Stomach smooth muscle (tissue), 2 donors: ENCODE measurements around the gene OLA1.

Experiments used
- H3K27ac ChIP-seq: one replicate; pipeline ENCODE4 v1.7.0; 2013; ENCODE audit warnings: mild to moderate bottlenecking, low read length, inconsistent platforms
- H3K27me3 ChIP-seq, 2 donors: one replicate each; pipeline ENCODE4 v1.7.0; 2013; ENCODE audit warnings: low read length in 2 of 2; ENCODE audit not compliant: insufficient read depth in 2 of 2, control insufficient read depth in 1 of 2
- H3K36me3 ChIP-seq, 2 donors: one replicate each; pipeline ENCODE4 v1.7.0; 2013; ENCODE audit warnings: low read length in 2 of 2; ENCODE audit not compliant: control insufficient read depth in 2 of 2, insufficient read depth in 2 of 2
- H3K4me1 ChIP-seq: one replicate; pipeline ENCODE4 v1.7.0; 2013; ENCODE audit warnings: low read length; ENCODE audit not compliant: control insufficient read depth, insufficient read depth
- H3K4me3 ChIP-seq, 2 donors: one replicate each; pipeline ENCODE4 v1.7.0; 2013; ENCODE audit warnings: low read length in 2 of 2
- H3K9ac ChIP-seq, 2 donors: one replicate each; pipeline ENCODE4 v1.7.0; 2013; ENCODE audit warnings: low read length in 2 of 2, mild to moderate bottlenecking in 1 of 2
- H3K9me3 ChIP-seq, 2 donors: one replicate each; pipeline ENCODE4 v1.7.0; 2013; ENCODE audit warnings: low read length in 2 of 2; ENCODE audit not compliant: control insufficient read depth in 2 of 2
- donor health status: healthy.
- donor health status: Pancreatic carcinoma.

OLA1 gene

GRCh38 chr2:174122185-174122584 is 126.1 kb downstream of the OLA1 start:
- no peak overlapping the region for H3K4me3 ChIP-seq
- no peaks in the 10 kb centered on the region for H3K4me1 ChIP-seq
- H3K9ac ChIP-seq = no peak overlapping the region
- H3K27me3 ChIP-seq = no peaks in the 10 kb centered on the region
- H3K36me3 ChIP-seq = no peaks in the 10 kb centered on the region
- H3K27ac ChIP-seq = no peak overlapping the region
- H3K9me3 ChIP-seq = no peaks in the 10 kb centered on the region

- H3K27ac ChIP-seq = no peak overlapping the region
- no peak overlapping the region for H3K4me3 ChIP-seq
- no peaks in the 10 kb centered on the region for H3K27me3 ChIP-seq
- no peaks in the 10 kb centered on the region for H3K36me3 ChIP-seq
- H3K4me1 ChIP-seq = no peaks in the 10 kb centered on the region
- H3K9me3 ChIP-seq = no peaks in the 10 kb centered on the region
- no peak overlapping the region for H3K9ac ChIP-seq
These were observed 126.7 kb downstream of the OLA1 start for GRCh38 chr2:174121612-174122011.

GRCh38 chr2:174121175-174121574 is 127.2 kb downstream of the OLA1 start:
- H3K36me3 ChIP-seq = no peaks in the 10 kb centered on the region

DNA sequence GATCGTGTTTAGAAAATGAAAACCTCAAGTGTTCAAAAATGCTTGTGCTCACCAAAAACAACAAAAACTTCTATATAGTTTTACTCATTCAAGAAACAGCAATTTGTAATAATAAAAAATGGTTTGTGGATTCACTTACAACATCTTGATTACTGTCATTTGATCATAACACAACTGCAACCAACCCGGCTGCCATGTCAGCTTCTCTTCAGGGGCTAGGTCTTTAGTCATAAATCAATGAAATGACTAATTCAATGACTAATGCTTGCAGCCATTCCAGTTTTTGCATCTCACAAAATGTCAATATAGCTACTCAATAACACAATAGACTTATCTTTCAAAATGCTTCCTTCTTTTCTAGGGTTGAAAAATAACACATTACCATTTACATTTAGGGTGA is 128.0 kb downstream of the OLA1 start:
- Histone ChIP-seq H3K9me3 (no peaks in the 10 kb centered on the region), H3K27me3 (no peaks in the 10 kb centered on the region), H3K9ac (no peak overlapping the region), H3K4me3 (no peak overlapping the region), H3K27ac (no peak overlapping the region), H3K36me3 (no peaks in the 10 kb centered on the region), H3K4me1 (no peaks in the 10 kb centered on the region)

More at GRCh38 chr2:174121175-174121574, 127.2 kb downstream of the OLA1 start:
- Histone ChIP-seq H3K4me3 (no peak overlapping the region), H3K27ac (no peak overlapping the region), H3K9ac (no peak overlapping the region), H3K27me3 (no peaks in the 10 kb centered on the region), H3K9me3 (no peaks in the 10 kb centered on the region), H3K4me1 (no peaks in the 10 kb centered on the region)

DNA sequence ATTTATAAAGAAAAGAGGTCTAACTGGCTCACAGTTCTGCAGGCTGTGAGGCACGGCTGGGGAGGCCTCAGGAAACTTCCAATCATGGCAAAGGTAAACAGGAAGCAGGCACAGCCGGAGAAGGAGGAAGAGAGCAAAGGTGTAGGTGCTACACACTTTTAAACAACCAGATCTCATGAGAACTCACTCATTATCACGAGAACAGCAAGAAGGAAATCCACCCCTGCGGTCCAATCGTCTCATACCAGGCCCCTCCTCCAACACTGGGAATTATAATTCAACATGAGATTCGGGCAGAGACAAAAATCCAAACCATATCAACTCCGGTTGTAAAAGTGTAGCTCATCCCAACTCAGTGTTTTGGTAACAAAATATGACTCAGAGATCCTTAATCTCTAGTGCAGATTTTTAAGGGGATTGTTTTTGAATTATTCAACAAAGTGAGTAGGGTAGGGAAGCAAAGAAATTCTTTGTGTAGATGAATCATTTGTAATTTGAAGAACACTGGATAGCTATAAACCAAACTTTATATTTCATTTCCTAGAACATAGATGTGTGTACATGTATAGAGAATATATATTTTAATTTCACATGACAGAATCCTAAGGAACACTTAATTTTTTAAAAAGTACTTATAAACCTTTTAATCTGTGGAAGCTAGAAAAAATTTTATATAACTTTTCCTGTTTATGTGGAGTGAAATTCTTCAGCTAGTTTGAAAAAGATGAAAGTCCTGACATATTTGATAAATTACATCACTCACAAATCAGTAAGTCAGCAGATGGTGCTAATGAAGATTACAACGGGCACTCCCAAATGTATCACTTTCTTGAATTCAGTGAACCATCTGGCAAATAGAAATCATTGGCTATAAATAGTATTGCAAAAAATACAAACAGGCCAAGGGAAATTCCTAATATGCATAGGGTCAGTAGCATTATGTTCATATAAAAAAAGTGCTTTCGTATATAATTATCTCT is 130.1 kb downstream of the OLA1 start:
- Histone ChIP-seq H3K4me1 (no peaks in the 10 kb centered on the region), H3K9me3 (no peaks in the 10 kb centered on the region), H3K9ac (no peak overlapping the region), H3K27ac (no peak overlapping the region), H3K4me3 (no peak overlapping the region), H3K36me3 (no peaks in the 10 kb centered on the region), H3K27me3 (no peaks in the 10 kb centered on the region)

DNA sequence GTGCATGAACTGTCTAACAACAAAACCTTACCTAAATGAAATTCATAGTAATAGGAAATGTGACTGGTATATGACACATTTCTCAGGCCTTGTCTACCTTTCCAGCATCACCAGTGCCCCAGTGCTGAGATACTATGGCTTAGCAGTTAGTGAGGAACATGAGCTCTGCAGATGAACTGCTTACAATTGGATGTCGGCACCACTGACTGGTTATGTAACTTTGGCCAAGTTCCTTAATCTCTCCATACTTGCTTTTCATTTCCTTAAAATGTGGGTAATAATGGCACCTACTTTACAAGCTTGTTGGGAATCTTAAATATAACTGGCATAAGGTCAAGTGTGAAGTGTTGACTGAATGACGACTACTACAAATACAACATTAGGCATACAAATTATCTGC is 136.3 kb downstream of the OLA1 start:
- peaks cover 0 to 4% of the 10 kb centered on the region in 2 donors for H3K36me3 ChIP-seq
- H3K27me3 ChIP-seq = no peaks in the 10 kb centered on the region
- H3K9ac ChIP-seq = no peak overlapping the region
- no peaks in the 10 kb centered on the region for H3K9me3 ChIP-seq
- no peaks in the 10 kb centered on the region for H3K4me1 ChIP-seq
- H3K27ac ChIP-seq = no peak overlapping the region
- no peak overlapping the region for H3K4me3 ChIP-seq

- Histone ChIP-seq H3K36me3 (peaks cover 0 to 4% of the 10 kb centered on the region in 2 donors), H3K4me1 (no peaks in the 10 kb centered on the region), H3K27me3 (no peaks in the 10 kb centered on the region), H3K27ac (no peak overlapping the region), H3K9ac (no peak overlapping the region), H3K9me3 (no peaks in the 10 kb centered on the region), H3K4me3 (no peak overlapping the region)
These were observed 139.8 kb downstream of the OLA1 start for GRCh38 chr2:174108579-174108978.

DNA sequence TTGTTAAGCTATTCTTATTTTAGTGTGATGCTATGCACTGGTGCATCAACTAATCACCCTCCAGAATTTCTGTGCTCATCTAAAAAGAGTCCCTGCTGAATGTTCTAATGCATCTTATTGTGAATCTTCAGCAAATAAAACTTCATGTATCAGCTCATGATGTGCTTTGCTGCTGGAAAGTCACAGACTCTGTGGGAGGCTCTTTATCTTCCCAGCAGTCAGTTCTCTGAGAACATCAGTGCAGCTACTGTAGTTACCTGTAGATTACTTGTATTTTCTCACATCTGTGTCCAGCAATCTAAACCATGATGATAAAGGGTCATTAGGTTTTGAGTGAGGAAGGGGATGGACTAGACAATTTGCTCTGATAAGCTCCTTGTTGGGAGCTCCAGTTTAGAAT is 141.6 kb downstream of the OLA1 start:
- Histone ChIP-seq H3K27me3 (no peaks in the 10 kb centered on the region), H3K27ac (no peak overlapping the region), H3K9me3 (no peaks in the 10 kb centered on the region), H3K36me3 (no peaks in the 10 kb centered on the region), H3K4me3 (no peak overlapping the region), H3K4me1 (no peaks in the 10 kb centered on the region), H3K9ac (no peak overlapping the region)

DNA sequence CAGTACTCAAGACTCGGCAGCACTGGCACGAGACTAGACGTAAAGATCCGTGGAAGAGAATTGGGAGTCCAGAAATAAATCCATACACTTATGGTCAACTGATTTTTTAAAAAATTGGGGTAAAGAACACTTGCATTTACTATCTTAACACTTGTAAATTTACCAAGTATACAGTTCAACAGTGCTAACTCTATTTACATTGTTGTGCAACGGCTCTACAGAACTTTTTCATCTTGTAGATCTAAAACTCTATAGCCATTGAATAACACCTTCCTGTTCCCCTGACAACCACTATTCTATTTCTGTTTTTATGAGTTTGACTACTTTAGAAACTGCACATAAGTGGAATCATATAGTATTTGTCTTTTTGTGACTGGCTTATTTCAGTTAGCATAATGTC is 153.8 kb downstream of the OLA1 start:
- H3K4me3 ChIP-seq = no peak overlapping the region
- no peaks in the 10 kb centered on the region for H3K4me1 ChIP-seq
- H3K9ac ChIP-seq = no peak overlapping the region
- H3K27ac ChIP-seq = no peak overlapping the region
- H3K9me3 ChIP-seq = no peaks in the 10 kb centered on the region
- H3K27me3 ChIP-seq = no peaks in the 10 kb centered on the region
- H3K36me3 ChIP-seq = no peaks in the 10 kb centered on the region

DNA sequence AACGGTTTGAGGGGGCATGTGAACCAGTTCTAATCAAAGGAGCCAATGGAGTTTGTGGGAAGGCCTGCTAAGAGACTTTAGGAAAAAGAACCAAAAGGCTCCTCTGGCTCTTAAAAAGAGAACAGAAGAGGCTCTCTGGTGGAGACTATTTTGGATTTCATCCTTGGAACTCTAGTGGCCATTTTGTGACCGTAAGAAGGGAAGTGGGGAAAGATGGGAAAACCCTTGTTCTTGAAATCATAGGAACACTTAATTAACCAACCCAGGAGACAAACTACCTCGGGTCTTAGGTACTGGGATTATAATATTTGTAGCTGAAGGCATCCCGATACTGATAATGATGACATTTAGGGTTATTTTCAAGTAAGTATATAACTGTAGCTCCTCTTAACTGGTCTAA is 157.9 kb downstream of the OLA1 start:
- no peaks in the 10 kb centered on the region for H3K9me3 ChIP-seq

More for the DNA sequence above, 157.9 kb downstream of the OLA1 start:
- Histone ChIP-seq H3K4me3 (no peak overlapping the region), H3K4me1 (no peaks in the 10 kb centered on the region), H3K27me3 (no peaks in the 10 kb centered on the region), H3K27ac (no peak overlapping the region), H3K36me3 (no peaks in the 10 kb centered on the region), H3K9ac (no peak overlapping the region)
